ENCODE data around the gene EDN2. TPM values are rescaled to one million over a fixed set of nuclear protein-coding genes. Genes with fewer than 3 reads are reported as not detected.

Gene EDN2
- total RNA-seq, 2 donors from 2014 or later: 0.78 TPM; not detected in 1

GRCh38 chr1:41466146-41466545 lies 18.3 kb downstream of the EDN2 start:
- H3K4me1 ChIP-seq: peaks cover 0 to 6% of the 10 kb centered on the region in 2 donors
- no peak overlapping the region for H3K27ac ChIP-seq
- no peaks in the 10 kb centered on the region for H3K36me3 ChIP-seq
- no peak overlapping the region for H3K4me3 ChIP-seq
- no peaks in the 10 kb centered on the region for H3K9me3 ChIP-seq
- no peak for DNase-seq (ENCODE audit: low spot score)
- TF ChIP-seq, protein P1, sequence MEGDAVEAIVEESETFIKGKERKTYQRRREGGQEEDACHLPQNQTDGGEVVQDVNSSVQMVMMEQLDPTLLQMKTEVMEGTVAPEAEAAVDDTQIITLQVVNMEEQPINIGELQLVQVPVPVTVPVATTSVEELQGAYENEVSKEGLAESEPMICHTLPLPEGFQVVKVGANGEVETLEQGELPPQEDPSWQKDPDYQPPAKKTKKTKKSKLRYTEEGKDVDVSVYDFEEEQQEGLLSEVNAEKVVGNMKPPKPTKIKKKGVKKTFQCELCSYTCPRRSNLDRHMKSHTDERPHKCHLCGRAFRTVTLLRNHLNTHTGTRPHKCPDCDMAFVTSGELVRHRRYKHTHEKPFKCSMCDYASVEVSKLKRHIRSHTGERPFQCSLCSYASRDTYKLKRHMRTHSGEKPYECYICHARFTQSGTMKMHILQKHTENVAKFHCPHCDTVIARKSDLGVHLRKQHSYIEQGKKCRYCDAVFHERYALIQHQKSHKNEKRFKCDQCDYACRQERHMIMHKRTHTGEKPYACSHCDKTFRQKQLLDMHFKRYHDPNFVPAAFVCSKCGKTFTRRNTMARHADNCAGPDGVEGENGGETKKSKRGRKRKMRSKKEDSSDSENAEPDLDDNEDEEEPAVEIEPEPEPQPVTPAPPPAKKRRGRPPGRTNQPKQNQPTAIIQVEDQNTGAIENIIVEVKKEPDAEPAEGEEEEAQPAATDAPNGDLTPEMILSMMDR (IDR thresholded peaks at IDR 0.05): no peak
- H3K27me3 ChIP-seq: no peaks in the 10 kb centered on the region

GRCh38 chr1:41465741-41466140 lies 18.7 kb downstream of the EDN2 start:
- H3K9me3 ChIP-seq: no peaks in the 10 kb centered on the region
- no peaks in the 10 kb centered on the region for H3K27me3 ChIP-seq
- H3K4me3 ChIP-seq: no peak overlapping the region
- TF ChIP-seq, protein P1 (IDR thresholded peaks at IDR 0.05): no peak
- H3K27ac ChIP-seq: no peak overlapping the region
- peaks cover 0 to 6% of the 10 kb centered on the region in 2 donors for H3K4me1 ChIP-seq
- DNase-seq (ENCODE audit: low spot score): no peak
- no peaks in the 10 kb centered on the region for H3K36me3 ChIP-seq

- Histone ChIP-seq H3K9me3 (no peaks in the 10 kb centered on the region), H3K27ac (no peak overlapping the region), H3K4me1 (peaks cover 0 to 6% of the 10 kb centered on the region in 2 donors), H3K36me3 (no peaks in the 10 kb centered on the region), H3K4me3 (no peak overlapping the region), H3K27me3 (no peaks in the 10 kb centered on the region)
- TF ChIP-seq, protein P1 (IDR thresholded peaks at IDR 0.05): no peak
- no peak for DNase-seq (ENCODE audit: low spot score)
Measured at GRCh38 chr1:41464885-41465284, 19.6 kb downstream of the EDN2 start.

- H3K4me1 ChIP-seq: peaks cover 0 to 6% of the 10 kb centered on the region in 2 donors
- H3K4me3 ChIP-seq: no peak overlapping the region
- H3K27me3 ChIP-seq: no peaks in the 10 kb centered on the region
- DNase-seq (ENCODE audit: low spot score): no peak
- H3K9me3 ChIP-seq: no peaks in the 10 kb centered on the region
- TF ChIP-seq, protein P1 (IDR thresholded peaks at IDR 0.05): no peak
- H3K27ac ChIP-seq: no peak overlapping the region
- no peaks in the 10 kb centered on the region for H3K36me3 ChIP-seq
Measured at GRCh38 chr1:41463516-41463915, 21.0 kb downstream of the EDN2 start.

GRCh38 chr1:41462680-41463004 lies 21.8 kb downstream of the EDN2 start:
- Histone ChIP-seq H3K4me3 (no peak overlapping the region), H3K4me1 (peaks cover 0 to 6% of the 10 kb centered on the region in 2 donors), H3K27me3 (no peaks in the 10 kb centered on the region), H3K9me3 (no peaks in the 10 kb centered on the region), H3K36me3 (no peaks in the 10 kb centered on the region), H3K27ac (no peak overlapping the region)
- no peak for DNase-seq (ENCODE audit: low spot score)
- TF ChIP-seq, protein P1 (IDR thresholded peaks at IDR 0.05): no peak

All from right atrium auricular region (tissue), 2 donors.